ENCODE data around the gene LRRC75A.

GRCh38 chr17:16460796-16461605 is 31.0 kb downstream of the LRRC75A start:
- TF ChIP-seq POLR2A (IDR thresholded peaks at IDR 0.05) (no peak), CTCF (IDR thresholded peaks at IDR 0.05) (no peak)
